HG03066 (cell line): ENCODE data around the gene ZIC3.

ENCODE experiments used
- ATAC-seq: cut with Tn5 transposase; IDR thresholded peaks from one replicate; pipeline ENCODE4 v1.9.1; 2021; ENCODE audit warnings: low read depth; ENCODE audit not compliant: unreplicated experiment

ZIC3 gene

DNA sequence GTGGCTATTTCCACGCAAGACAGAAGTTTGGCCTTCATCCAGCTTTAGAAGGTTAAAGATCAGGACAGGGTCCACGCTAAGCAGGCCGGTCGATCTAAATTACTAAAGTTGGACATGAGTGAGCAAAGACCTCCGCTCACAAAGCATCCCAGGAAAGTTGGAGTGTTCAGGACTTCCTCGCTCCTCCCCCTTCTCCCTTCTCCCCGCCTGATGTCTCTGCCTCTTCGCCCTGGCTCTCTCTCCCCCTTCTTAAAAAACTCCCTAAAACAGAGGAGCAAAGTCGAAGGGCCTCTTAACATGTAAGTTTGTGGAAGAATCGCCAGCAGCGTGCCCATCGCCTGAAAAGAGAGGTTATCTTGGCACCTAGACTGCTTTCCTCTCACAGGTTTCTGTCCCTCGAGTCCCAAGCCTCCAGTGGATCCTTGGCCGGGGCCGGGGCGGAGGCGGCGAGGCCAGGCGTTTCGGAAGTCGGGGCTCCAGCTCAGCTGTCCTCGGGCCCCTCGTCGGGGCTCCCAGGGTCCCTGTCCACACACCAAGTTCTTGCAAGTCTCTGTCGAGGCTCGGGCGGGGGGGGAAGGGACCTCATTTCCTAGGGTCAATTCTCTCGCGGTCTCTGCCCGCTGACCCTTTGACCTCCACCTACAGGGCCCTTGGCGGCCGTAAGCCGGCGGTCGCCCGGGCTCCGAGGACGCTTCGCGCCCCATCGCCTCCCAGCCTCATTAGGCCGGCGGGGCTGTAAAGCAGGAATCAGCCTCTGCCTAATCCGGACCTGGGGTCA, 7.6 kb downstream of the ZIC3 start:
- no peak for ATAC-seq

DNA sequence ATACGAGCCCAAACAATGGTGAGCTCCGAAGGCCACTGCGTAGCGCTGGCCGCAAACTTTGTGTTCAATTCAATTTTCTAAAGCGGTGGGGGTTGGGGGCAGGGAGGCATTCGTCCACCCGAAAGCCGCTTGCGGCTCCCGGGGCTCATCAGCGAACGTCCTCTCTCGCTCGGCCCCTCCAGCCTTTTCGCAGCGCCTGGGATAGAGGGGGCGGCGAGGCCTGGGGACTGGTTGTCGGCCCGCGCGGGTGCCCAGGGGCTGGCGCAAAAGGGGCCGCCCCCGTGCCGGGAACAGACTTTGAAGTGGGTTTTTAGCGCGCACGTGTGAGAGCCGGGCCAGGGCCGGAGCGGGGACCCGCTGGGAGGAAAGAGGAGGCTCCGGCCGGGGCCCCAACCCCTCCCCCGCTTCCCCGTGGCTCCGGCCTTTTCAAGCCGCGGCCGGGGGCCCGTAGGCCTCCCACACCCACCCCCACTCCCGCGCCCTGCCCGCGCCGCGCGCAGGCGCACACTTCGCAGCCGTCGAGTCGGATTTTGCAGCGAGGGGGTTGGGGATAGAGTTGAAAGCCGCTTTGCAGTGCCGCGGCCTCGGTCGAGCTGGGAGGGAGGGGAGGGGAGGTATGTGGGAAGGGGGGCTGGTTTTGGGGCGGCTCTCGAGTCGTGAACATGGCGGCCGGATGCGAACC, 8.3 kb downstream of the ZIC3 start:
- no peak for ATAC-seq

DNA sequence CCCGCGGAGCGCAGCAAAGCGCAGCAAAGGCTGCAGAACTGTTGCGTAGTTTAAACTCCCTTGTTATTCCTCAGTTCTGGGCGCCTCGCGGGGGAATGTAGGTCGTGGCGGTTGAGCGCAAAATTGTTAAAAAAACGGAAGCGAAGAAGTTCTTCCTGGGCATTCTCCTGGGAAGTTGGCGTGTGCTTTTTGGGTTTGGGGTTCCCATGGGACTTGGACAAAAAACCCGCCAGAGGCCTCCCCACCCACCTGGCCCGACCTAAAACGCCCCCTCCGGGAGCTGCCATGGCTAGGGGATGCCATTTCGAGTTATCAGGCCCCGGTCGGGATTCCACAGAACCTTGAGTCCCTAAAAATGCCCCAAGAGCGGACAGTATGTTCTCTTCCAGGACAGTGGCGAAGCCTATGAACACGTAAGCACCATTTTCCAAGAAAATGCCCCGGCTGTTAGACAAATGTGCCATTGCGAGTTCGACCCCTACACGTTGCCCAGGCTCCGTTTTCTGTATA, 8.9 kb downstream of the ZIC3 start:
- no peak for ATAC-seq

DNA sequence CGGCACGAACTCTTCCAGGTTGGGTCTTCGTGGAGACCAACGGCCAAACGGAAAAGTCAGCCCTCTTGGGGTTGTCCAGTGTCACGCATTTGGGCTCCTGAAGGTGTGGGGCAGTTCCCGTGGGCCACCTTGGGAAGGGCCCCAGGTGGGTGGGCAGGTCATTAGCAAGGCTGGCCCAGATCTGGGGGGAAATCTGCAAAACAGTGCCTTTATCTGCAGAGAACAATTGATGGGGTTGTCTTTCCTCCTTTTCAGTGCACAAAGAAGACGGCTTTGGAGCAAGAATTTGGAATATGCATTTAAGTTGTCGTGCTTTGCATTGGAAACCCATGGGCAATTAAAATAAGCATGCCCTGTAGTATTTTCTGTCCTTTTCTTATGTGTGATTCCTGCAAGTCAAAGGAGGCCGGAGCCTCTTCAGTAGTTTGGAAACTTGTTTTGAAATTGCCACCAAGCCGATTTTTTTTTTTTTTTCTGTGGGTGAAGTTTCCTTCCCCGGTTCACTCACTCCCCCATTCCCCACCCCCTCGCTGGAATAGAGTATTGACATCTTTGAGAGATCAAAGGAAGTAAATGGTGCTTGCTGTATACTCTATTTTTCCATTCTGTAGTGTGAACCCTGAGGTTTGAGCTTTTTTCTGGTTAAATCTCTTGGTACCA, 9.8 kb downstream of the ZIC3 start:
- no peak for ATAC-seq

DNA sequence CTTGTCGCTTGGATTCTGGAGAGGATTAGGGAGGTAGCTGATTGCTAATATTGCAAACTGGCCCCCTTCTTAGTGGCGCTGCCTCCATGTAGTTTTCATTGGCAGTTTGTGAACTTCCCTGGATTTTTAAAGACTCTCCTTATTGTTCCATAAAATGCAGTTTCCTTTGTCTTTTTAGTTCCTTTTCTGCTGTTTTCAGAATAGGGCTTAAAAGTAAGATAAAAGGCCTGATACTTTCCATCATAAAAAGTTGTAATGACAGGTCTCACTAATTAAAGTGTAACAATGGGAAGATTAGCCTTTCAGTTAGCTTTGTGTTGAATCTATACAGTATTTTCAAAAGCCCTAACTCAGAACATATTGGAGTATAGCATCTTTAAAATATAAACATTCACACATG, 21.2 kb downstream of the ZIC3 start:
- no peak for ATAC-seq

DNA sequence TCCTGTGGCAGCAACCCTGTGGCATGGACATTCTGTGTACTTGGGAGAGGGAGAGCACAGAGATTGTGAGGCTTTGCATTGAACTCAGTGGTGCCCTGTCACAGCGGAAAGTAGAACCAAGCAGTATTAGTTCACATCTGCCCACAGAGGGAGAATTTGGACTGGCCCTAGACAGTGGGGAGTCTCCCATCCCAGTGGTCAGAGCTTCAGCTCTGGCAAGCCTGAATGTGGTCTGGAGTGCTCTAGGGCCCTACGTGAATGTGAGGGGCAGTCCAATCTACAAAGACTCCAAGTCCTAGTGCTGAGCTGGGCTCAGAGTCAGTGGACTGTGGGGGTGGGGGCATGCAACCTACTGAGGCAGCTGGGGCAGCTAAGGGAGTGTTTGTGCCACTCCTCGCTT, 34.8 kb downstream of the ZIC3 start:
- no peak for ATAC-seq
